Panc1 (cell line): ENCODE data around the gene HDAC7. TPM values are rescaled to one million over a fixed set of nuclear protein-coding genes. Genes with fewer than 3 reads are reported as not detected.

ENCODE experiments used
- ATAC-seq: fragments of 200-7000 bp; cut with Tn5 transposase; 2 replicates; pipeline ENCODE4 v1.9.1; 2020; ENCODE audit warnings: mild to moderate bottlenecking, moderate library complexity
- BruUV-seq: library from RNA; stranded (reverse); fragments of 400-500 nt; replicated peaks from 2 replicates; lab custom pipeline; 2021; lab: Mats Ljungman, UMichigan
- CTCF ChIA-PET: fragments of 300-600 bp; sonication (Branson Sonifier 250); formaldehyde crosslinking; loops from one replicate; lab custom pipeline; 2022; ENCODE audit warnings: antibody characterized with exemption; lab: Charles Lee
- POLR2A ChIA-PET: fragments of 300-600 bp; sonication (Branson Sonifier 250); formaldehyde crosslinking; loops from one replicate; lab custom pipeline; 2022; ENCODE audit warnings: antibody characterized with exemption; lab: Charles Lee
- DNase-seq: peaks from one replicate; pipeline ENCODE4 v3.0.0-alpha.2; 2010; ENCODE audit warnings: low read depth, low spot score
- H3K27ac ChIP-seq: 2 replicates; pipeline ENCODE4 v1.5.1; 2011; ENCODE audit warnings: mild to moderate bottlenecking, low read length, inconsistent platforms
- H3K27me3 ChIP-seq: fragments of 200-500 bp; sonication (Bioruptor generic); 2 replicates; pipeline ENCODE4 v1.6.0; 2014; ENCODE audit warnings: low read length, inconsistent platforms; ENCODE audit not compliant: control insufficient read depth, insufficient read depth
- H3K36me3 ChIP-seq: fragments of 200-500 bp; sonication (Bioruptor generic); 2 replicates; pipeline ENCODE4 v1.5.1; 2014; ENCODE audit warnings: inconsistent platforms, mild to moderate bottlenecking, low read length, moderate library complexity; ENCODE audit not compliant: control insufficient read depth, insufficient read depth
- H3K4me1 ChIP-seq: 2 replicates; pipeline ENCODE4 v1.5.1; 2011; ENCODE audit warnings: inconsistent platforms, mild to moderate bottlenecking, low read length, moderate library complexity; ENCODE audit not compliant: control insufficient read depth, insufficient read depth
- H3K4me3 ChIP-seq, 2 experiments: 2 replicates each; pipeline ENCODE4 v1.5.1; 2011 to 2012; ENCODE audit warnings: low read depth in 2 of 2, low read length in 2 of 2, mild to moderate bottlenecking in 2 of 2, inconsistent platforms in 1 of 2, moderate library complexity in 1 of 2
- H3K9me3 ChIP-seq: fragments of 200-500 bp; sonication (Bioruptor generic); 2 replicates; pipeline ENCODE4 v1.5.1; 2014; ENCODE audit warnings: low read depth, mild to moderate bottlenecking, inconsistent platforms, low read length, moderate library complexity; ENCODE audit not compliant: control insufficient read depth, insufficient read depth
- CTCF ChIP-seq: fragments of 450-650 bp; IDR thresholded peaks from 2 replicates; pipeline ENCODE4 v1.5.1; 2017; ENCODE audit warnings: mild to moderate bottlenecking
- POLR2AphosphoS5 ChIP-seq: IDR thresholded peaks from 2 replicates; pipeline ENCODE4 v1.6.1; 2012; ENCODE audit warnings: mild to moderate bottlenecking, low read depth, low read length, moderate library complexity
- REST ChIP-seq, 2 experiments: IDR thresholded peaks; 2 replicates each; pipeline ENCODE4 v1.6.1; 2011 to 2012; ENCODE audit warnings: low read depth in 2 of 2, control low read depth in 1 of 2, low read length in 1 of 2, mild to moderate bottlenecking in 1 of 2, moderate library complexity in 1 of 2; ENCODE audit not compliant: insufficient read depth in 1 of 2
- SIN3A ChIP-seq: IDR thresholded peaks from 2 replicates; pipeline ENCODE4 v1.6.1; 2012; ENCODE audit warnings: low read depth, mild to moderate bottlenecking, low read length, moderate library complexity, borderline replicate concordance; ENCODE audit not compliant: insufficient read depth
- TCF7L2 ChIP-seq: IDR thresholded peaks from 2 replicates; pipeline ENCODE4 v1.6.1; 2011; ENCODE audit warnings: mild to moderate bottlenecking, low read depth, low read length, inconsistent platforms
- in situ Hi-C: cut with HindIII; loops from 2 replicates; pipeline ENCODE4 v1.10.0; 2016; ENCODE audit warnings: low sequenced_read_pairs, low pct_unique_long_range_greater_than_20kb
- intact Hi-C: fragments of 100-400 bp; cut with micrococcal nuclease; formaldehyde crosslinking; loops from one replicate; pipeline ENCODE4 v1.10.0; 2022; ENCODE audit not compliant: unreplicated experiment
- total RNA-seq: library from RNA; stranded (reverse); gene quantifications from one replicate; pipeline ENCODE4 v1.2.1, GENCODE V29; 2021; ENCODE audit not compliant: unreplicated experiment

The HDAC7 gene
- total RNA-seq, 1 experiment from 2014 or later, result 84.2 TPM

GRCh38 chr12:47755655-47756562 is 63.8 kb downstream of the HDAC7 start:
- no peak for ATAC-seq
- Histone ChIP-seq H3K27me3 (no peaks in the 10 kb centered on the region), H3K9me3 (no peaks in the 10 kb centered on the region), H3K27ac (no peak overlapping the region), H3K4me1 (peaks cover 30% of the 10 kb centered on the region), H3K4me3 (no peak overlapping the region), H3K36me3 (no peaks in the 10 kb centered on the region)
- POLR2A ChIA-PET, result no interaction called here
- TF ChIP-seq TCF7L2 (no peak), REST (IDR thresholded peaks at IDR 0.05; ENCODE audit: insufficient read depth in 1 of 2, low read depth in 2 of 2, low read length in 1 of 2) (no peak), SIN3A (no peak), CTCF (no peak), POLR2AphosphoS5 (no peak)
- CTCF ChIA-PET, result no interaction called here
- no peak for DNase-seq
- in situ Hi-C loops, result no loop called here
- intact Hi-C loops, result no loop called here
- no TSS peak for BruUV-seq

GRCh38 chr12:47754881-47755280 is 64.8 kb downstream of the HDAC7 start:
- ChIA-PET POLR2A (no interaction called here), CTCF (interaction anchor here (0.6 kb wide), 1 partner anchor 257 kb away, joined by 4 read pairs; no protein-coding TSS in a partner anchor)
- in situ Hi-C loops (no loop called here), intact Hi-C loops (no loop called here)
- Histone ChIP-seq H3K36me3 (no peaks in the 10 kb centered on the region), H3K9me3 (no peaks in the 10 kb centered on the region), H3K4me3 (no peak overlapping the region), H3K4me1 (peaks cover 30% of the 10 kb centered on the region), H3K27me3 (no peaks in the 10 kb centered on the region), H3K27ac (no peak overlapping the region)
- no TSS peak for BruUV-seq
- DNase-seq, result no peak
- no peak for ATAC-seq
- no peak for TF ChIP-seq SIN3A
- TF ChIP-seq CTCF, result no peak
- TF ChIP-seq TCF7L2, result no peak
- TF ChIP-seq POLR2AphosphoS5, result no peak
- TF ChIP-seq REST (IDR thresholded peaks at IDR 0.05; ENCODE audit: insufficient read depth in 1 of 2, low read depth in 2 of 2, low read length in 1 of 2), result no peak
